GM12874 (cell line): ENCODE data around the gene DDX31.

Experiments
- CTCF ChIP-seq: IDR thresholded peaks from 2 replicates; pipeline ENCODE4 v1.5.1; 2011; ENCODE audit warnings: low read depth, mild to moderate bottlenecking, control low read depth, low read length, moderate library complexity; ENCODE audit not compliant: insufficient read depth

DDX31 gene

GRCh38 chr9:132632413-132633129 lies 37.2 kb downstream of the DDX31 start:
- no peak for TF ChIP-seq CTCF

- TF ChIP-seq CTCF: no peak
Measured at GRCh38 chr9:132631685-132632084, 38.1 kb downstream of the DDX31 start.

- no peak for TF ChIP-seq CTCF
Measured at GRCh38 chr9:132631280-132631679, 38.5 kb downstream of the DDX31 start.

DNA sequence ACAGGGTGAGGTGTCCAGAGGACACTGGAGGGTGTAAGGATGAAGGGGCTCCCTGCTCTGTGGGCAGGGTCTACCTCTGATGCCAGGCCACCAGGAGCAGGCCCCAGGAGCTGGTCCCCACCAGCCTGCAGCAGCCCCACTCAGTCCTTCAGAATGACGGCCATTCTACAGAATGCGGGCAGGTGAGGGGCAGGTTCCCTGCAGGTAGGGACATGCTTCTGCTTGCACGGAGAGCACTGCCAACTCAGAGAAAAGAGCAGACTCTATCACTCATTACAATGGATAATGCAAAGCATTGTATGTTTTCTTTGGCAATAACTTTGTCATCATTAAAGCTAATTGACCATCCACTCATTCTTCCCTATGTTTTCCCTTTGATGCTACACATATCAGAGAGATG lies 39.0 kb downstream of the DDX31 start:
- no peak for TF ChIP-seq CTCF

GRCh38 chr9:132630116-132630515 lies 39.7 kb downstream of the DDX31 start:
- no peak for TF ChIP-seq CTCF

GRCh38 chr9:132628746-132629145 lies 41.0 kb downstream of the DDX31 start:
- TF ChIP-seq CTCF: no peak

- TF ChIP-seq CTCF: no peak
Measured at GRCh38 chr9:132627594-132627993, 42.2 kb downstream of the DDX31 start.

GRCh38 chr9:132627106-132627505 lies 42.7 kb downstream of the DDX31 start:
- TF ChIP-seq CTCF: no peak
